Measurements from ENCODE around the gene HOXD12.

GRCh38 chr2:176133389-176133788, 33.8 kb downstream of the HOXD12 start:
- TF ChIP-seq CTCF (IDR thresholded peaks at IDR 0.05), result no peak
- TF ChIP-seq POLR2AphosphoS5 (IDR thresholded peaks at IDR 0.05), result no peak

Data from prostate gland (tissue), 2 donors.